ENCODE data around the gene SLC44A5. TPM values are rescaled to one million over a fixed set of nuclear protein-coding genes. Genes with fewer than 3 reads are reported as not detected.
"Not testable (repeated sequence)": the region's sequence is repeated elsewhere in the genome, so short reads cannot be mapped to it uniquely, and the experiment has no call there.

SLC44A5 gene
- total RNA-seq, 2 experiments from 2014 or later: 0.98 to 1.1 TPM

DNA sequence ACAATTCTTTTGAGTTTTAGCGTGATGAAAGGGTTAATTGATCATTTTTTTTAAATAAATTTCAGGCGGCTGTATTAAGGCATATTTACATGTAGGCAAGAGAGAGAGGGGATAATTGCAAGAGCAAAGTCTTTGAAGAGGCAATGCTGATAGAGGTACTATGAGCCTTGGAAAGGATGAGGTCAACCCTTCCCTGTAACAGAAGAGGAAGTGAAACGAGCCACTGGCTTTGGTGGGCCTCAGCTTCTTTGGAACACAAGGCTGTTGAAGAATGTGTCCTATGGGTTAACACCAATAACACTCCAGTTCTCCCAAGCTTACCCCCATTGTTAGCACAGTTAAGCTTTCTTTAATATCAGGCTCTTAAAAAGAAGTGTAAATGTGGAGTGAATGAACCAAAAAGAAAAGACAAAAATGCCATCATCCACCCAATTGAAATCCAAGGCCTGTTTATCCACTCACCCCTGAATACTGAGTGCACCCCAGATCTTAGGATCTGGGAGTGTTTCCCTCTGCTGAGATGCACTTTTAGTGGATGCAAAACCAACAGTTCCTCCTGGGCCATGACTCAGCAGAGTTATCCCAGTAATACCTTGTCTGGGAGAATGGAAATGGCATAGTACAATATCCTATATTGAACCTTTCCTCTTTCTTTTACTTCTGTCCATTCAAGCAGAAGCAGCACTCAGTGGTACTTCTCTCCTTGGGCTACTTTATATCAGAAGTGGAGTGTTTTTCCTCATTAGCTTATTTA is 216.4 kb downstream of the SLC44A5 start:
- ChIA-PET CTCF (no interaction called here), POLR2A (no interaction called here)
- H3K4me1 Mint-ChIP-seq: no peaks in the 10 kb centered on the region
- H3K9me3 Mint-ChIP-seq: no peaks in the 10 kb centered on the region
- no peak overlapping the region for H3K27ac Mint-ChIP-seq
- H3K27me3 Mint-ChIP-seq: no peaks in the 10 kb centered on the region
- H3K36me3 Mint-ChIP-seq (ENCODE audit: low read depth): no peaks in the 10 kb centered on the region
- H3K4me3 Mint-ChIP-seq: no peak overlapping the region
- no peak for DNase-seq

DNA sequence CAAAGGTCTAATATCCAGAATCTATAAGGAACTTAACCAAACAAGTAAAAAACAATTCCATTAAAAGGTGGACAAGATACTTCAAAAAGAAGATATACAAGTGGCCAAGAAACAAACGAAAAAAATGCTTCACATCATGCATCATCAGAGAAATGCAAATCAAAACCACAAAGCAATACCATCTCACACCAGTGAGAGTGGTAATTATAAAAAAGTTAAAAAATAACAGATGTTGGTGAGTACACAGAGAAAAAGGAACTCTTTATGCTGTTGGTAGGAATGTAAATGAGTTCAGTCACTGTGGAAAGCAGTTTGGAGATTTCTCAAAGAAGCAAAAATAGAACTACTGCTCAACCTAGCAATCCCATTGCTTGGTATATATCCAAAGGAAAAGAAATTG is 218.6 kb downstream of the SLC44A5 start:
- POLR2A ChIA-PET: no interaction called here
- Mint-ChIP-seq H3K9me3 (peaks cover 2% of the 10 kb centered on the region), H3K4me1 (no peaks in the 10 kb centered on the region), H3K4me3 (no peak overlapping the region), H3K27ac (no peak overlapping the region), H3K36me3 (ENCODE audit: low read depth) (no peaks in the 10 kb centered on the region), H3K27me3 (no peaks in the 10 kb centered on the region)
- CTCF ChIA-PET: no interaction called here
- DNase-seq: no peak

GRCh38 chr1:75375476-75376447 is 235.2 kb downstream of the SLC44A5 start:
- H3K27me3 Mint-ChIP-seq; H3K36me3 Mint-ChIP-seq (ENCODE audit: low read depth); DNase-seq; CTCF ChIA-PET; H3K9me3 Mint-ChIP-seq; POLR2A ChIA-PET; H3K4me1 Mint-ChIP-seq: not testable (repeated sequence)
- Mint-ChIP-seq H3K4me3 (peak overlapping the region; percentile 90), H3K27ac (peak overlapping the region; percentile 86)

GRCh38 chr1:75373542-75374159 is 237.3 kb downstream of the SLC44A5 start:
- Mint-ChIP-seq H3K36me3 (ENCODE audit: low read depth) (no peaks in the 10 kb centered on the region), H3K27ac (no peak overlapping the region), H3K27me3 (no peaks in the 10 kb centered on the region), H3K9me3 (peaks cover 5% of the 10 kb centered on the region), H3K4me1 (peaks cover 4% of the 10 kb centered on the region), H3K4me3 (no peak overlapping the region)
- POLR2A ChIA-PET: no interaction called here
- DNase-seq: no peak
- CTCF ChIA-PET: no interaction called here

GRCh38 chr1:75366595-75366994 is 244.3 kb downstream of the SLC44A5 start:
- no peak for DNase-seq
- Mint-ChIP-seq H3K4me3 (no peak overlapping the region), H3K27me3 (no peaks in the 10 kb centered on the region), H3K9me3 (peaks cover 5% of the 10 kb centered on the region), H3K36me3 (ENCODE audit: low read depth) (no peaks in the 10 kb centered on the region), H3K27ac (no peak overlapping the region), H3K4me1 (no peaks in the 10 kb centered on the region)
- ChIA-PET CTCF (no interaction called here), POLR2A (no interaction called here)

DNA sequence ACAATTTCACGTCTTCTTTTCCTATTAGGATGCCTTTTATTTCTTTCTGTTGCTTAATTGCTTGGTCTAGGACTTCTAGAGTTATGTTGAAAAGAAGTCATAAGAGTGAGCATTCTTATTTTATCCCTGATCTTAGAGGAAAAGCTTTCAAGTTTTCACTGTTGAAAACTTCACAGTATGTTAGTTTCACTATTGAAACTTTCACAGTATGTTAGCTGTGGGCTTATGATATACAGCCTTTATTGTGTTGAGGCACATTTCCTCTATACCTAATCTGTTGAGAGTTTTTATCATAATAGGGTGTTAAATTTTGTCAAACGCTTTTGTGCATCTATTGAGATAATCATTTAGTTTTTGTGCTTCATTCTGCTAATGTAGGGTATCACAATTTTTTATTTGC is 249.7 kb downstream of the SLC44A5 start:
- Mint-ChIP-seq H3K36me3 (ENCODE audit: low read depth) (no peaks in the 10 kb centered on the region), H3K9me3 (no peaks in the 10 kb centered on the region), H3K27ac (no peak overlapping the region), H3K4me1 (no peaks in the 10 kb centered on the region), H3K27me3 (no peaks in the 10 kb centered on the region), H3K4me3 (no peak overlapping the region)
- no peak for DNase-seq
- POLR2A ChIA-PET: no interaction called here
- CTCF ChIA-PET: no interaction called here

- H3K9me3 Mint-ChIP-seq; CTCF ChIA-PET; H3K27me3 Mint-ChIP-seq; H3K4me1 Mint-ChIP-seq; H3K36me3 Mint-ChIP-seq (ENCODE audit: low read depth); DNase-seq; H3K27ac Mint-ChIP-seq; H3K4me3 Mint-ChIP-seq; POLR2A ChIA-PET: not testable (repeated sequence)
Observed at GRCh38 chr1:75354267-75354666, 256.6 kb downstream of the SLC44A5 start.

DNA sequence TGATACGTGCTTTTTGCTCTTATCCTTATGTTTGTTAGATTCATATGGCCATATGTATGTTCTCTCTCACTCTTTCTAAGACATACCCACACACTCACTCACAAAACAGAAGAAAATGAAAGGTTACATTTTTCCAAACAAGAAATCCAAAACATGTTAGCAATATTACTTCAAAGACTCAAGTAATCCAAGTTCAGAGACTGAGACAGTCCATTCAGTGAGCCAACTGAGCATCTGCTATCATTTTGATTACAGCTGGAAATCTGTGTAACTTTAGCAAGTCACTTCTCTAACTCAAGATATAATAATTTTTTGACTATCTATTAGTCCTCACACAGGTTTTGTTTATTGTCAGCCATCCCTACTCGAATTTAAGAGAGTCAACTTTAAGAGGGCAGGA is 257.9 kb downstream of the SLC44A5 start:
- POLR2A ChIA-PET: no interaction called here
- no peak overlapping the region for H3K27ac Mint-ChIP-seq
- H3K9me3 Mint-ChIP-seq: no peaks in the 10 kb centered on the region
- no peak for DNase-seq
- no peaks in the 10 kb centered on the region for H3K4me1 Mint-ChIP-seq
- no peaks in the 10 kb centered on the region for H3K36me3 Mint-ChIP-seq (ENCODE audit: low read depth)
- no peak overlapping the region for H3K4me3 Mint-ChIP-seq
- H3K27me3 Mint-ChIP-seq: no peaks in the 10 kb centered on the region
- CTCF ChIA-PET: no interaction called here

DNA sequence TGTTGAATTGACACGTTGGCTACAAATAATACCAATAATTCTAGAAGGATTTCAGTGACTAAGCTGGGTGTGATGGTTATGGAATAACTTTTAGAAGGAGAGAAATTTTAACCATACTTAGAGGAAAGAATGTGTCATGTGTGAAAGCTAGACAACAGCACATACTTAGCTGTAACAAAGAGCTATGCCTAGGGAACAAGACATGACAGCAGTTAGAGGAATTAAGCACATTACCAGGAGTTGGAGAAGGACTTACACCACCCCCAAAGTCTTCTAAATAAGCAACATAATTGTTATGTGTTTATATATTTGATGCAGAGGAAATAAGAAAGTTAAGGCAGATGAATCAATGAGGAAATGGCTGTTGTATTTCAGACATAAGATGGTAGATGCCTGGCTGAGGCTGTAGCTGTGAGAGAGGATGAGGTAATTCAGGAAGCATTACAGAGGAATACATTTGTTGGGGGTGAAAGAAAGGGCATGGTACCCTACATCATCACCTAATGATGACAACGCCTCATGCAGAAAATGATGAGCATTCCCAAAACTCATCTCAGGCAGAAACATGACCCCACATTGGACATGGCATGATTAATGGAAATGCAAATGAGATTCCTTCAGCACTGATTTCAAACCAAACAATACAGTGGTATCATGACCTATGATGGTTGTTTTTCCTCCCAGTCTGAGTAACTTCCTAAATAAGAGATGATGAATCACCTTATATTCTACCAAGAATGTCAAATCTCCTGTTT is 265.2 kb downstream of the SLC44A5 start:
- Mint-ChIP-seq H3K27ac (no peak overlapping the region), H3K9me3 (no peaks in the 10 kb centered on the region), H3K4me1 (no peaks in the 10 kb centered on the region), H3K4me3 (no peak overlapping the region), H3K36me3 (ENCODE audit: low read depth) (no peaks in the 10 kb centered on the region), H3K27me3 (no peaks in the 10 kb centered on the region)
- DNase-seq: no peak
- ChIA-PET POLR2A (no interaction called here), CTCF (no interaction called here)

GRCh38 chr1:75342786-75343185 is 268.1 kb downstream of the SLC44A5 start:
- H3K4me3 Mint-ChIP-seq: no peak overlapping the region
- H3K9me3 Mint-ChIP-seq: no peaks in the 10 kb centered on the region
- ChIA-PET CTCF (no interaction called here), POLR2A (no interaction called here)
- H3K27ac Mint-ChIP-seq: no peak overlapping the region
- H3K36me3 Mint-ChIP-seq (ENCODE audit: low read depth): no peaks in the 10 kb centered on the region
- no peaks in the 10 kb centered on the region for H3K27me3 Mint-ChIP-seq
- DNase-seq: no peak
- no peaks in the 10 kb centered on the region for H3K4me1 Mint-ChIP-seq

DNA sequence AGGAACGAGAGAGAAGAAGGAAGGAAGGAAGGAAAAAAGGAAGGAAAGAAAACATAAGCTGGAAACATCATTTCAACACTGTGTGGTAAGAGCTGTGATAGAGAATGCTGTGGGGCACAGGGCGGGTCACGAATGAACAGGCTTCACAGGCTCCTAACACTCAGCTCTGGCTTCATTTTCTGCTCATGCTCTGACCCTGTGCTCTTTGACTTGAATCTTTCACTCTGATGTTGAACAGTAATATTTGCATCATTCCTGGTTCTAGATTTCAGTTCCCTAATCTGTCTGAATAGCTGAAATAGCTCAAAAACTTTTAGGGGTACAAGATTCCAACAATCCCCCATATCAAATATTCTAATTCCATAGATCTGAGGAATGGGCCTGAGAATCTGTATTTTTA is 269.4 kb downstream of the SLC44A5 start:
- H3K27ac Mint-ChIP-seq: no peak overlapping the region
- DNase-seq: no peak
- POLR2A ChIA-PET: no interaction called here

GRCh38 chr1:75338616-75339483 is 272.1 kb downstream of the SLC44A5 start:
- no peaks in the 10 kb centered on the region for H3K27me3 Mint-ChIP-seq
- ChIA-PET CTCF (no interaction called here), POLR2A (no interaction called here)
- H3K4me3 Mint-ChIP-seq: no peak overlapping the region
- no peaks in the 10 kb centered on the region for H3K9me3 Mint-ChIP-seq
- no peak for DNase-seq
- no peak overlapping the region for H3K27ac Mint-ChIP-seq
- H3K36me3 Mint-ChIP-seq (ENCODE audit: low read depth): no peaks in the 10 kb centered on the region
- H3K4me1 Mint-ChIP-seq: no peaks in the 10 kb centered on the region

More for the DNA sequence above, 269.4 kb downstream of the SLC44A5 start:
- no peaks in the 10 kb centered on the region for H3K36me3 Mint-ChIP-seq (ENCODE audit: low read depth)
- H3K4me1 Mint-ChIP-seq: no peaks in the 10 kb centered on the region
- no peaks in the 10 kb centered on the region for H3K27me3 Mint-ChIP-seq
- CTCF ChIA-PET: no interaction called here
- H3K9me3 Mint-ChIP-seq: no peaks in the 10 kb centered on the region
- H3K4me3 Mint-ChIP-seq: no peak overlapping the region
